ENCODE results near the gene TNIK. TPM values are rescaled to one million over a fixed set of nuclear protein-coding genes. Genes with fewer than 3 reads are reported as not detected.

Gene TNIK
- total and polyA plus RNA-seq, 10 of the 15 experiments (the other 5 are each of a cell fraction or from before 2014, with no cell fraction given), result 13.9 to 74.3 (median 48.2) TPM

DNA sequence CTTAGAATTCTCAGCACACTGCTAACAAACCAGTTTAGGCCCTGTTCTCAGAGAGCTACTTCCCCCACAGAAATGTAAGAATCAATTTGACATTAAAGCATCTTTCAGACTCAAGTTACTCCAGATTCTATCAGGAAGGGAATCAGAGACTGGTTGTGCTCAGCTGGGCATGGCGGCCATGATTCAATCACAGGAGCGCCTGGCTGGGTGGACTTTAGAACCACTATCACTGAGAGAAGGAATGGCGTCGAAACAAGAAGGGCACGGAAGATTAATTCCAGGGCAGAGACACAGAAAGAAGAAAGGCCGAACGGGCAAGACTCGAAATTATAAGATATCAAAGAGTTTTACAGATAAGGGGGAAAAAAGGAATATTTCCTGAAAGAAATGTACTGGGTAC is 6.2 kb downstream of the TNIK start:
- no peaks in the 10 kb centered on the region for H3K27me3 ChIP-seq (replicated peaks in 1 of 2; ENCODE audit: control insufficient read depth in 2 of 2, insufficient read depth in 2 of 2, low read length in 1 of 2)
- H3K79me2 ChIP-seq (ENCODE audit: control insufficient read depth, insufficient read depth, low read length), result peaks cover 89% of the 10 kb centered on the region
- peaks cover 0 to 6% of the 10 kb centered on the region in 2 experiments; a peak in 1 of 4 replicates for H3K36me3 ChIP-seq (ENCODE audit: control insufficient read depth in 2 of 2, insufficient read depth in 2 of 2, low read length in 1 of 2)
- in situ Hi-C loops (cut with MboI) (no loop called here), intact Hi-C loops (cut with micrococcal nuclease; ENCODE audit: unreplicated experiment) (loop anchor here (5.0 kb wide), 1 partner anchor 292 kb away; no protein-coding TSS in a partner anchor)
- ChIA-PET CTCF (interaction anchor here (0.8 to 3.1 kb wide), 16 partner anchors 9 to 318 kb away, joined by 3 to 11 read pairs (median 3); no protein-coding TSS in a partner anchor), SMC1A (ENCODE audit: uncharacterized antibody, unreplicated experiment) (interaction anchor here (0.7 to 3.7 kb wide), 19 partner anchors 11 to 403 kb away, joined by 3 to 30 read pairs (median 4); no protein-coding TSS in a partner anchor), RAD21 (ENCODE audit: unreplicated experiment) (interaction anchor here (0.7 to 1.7 kb wide), 2 partner anchors 144 to 161 kb away, joined by 3 to 6 read pairs; no protein-coding TSS in a partner anchor), POLR2A (interaction anchor here (0.5 to 1.1 kb wide), 3 partner anchors 16 to 104 kb away, joined by 3 to 4 read pairs (median 3); no protein-coding TSS in a partner anchor)
- peaks cover 17% of the 10 kb centered on the region for H3K4me1 ChIP-seq (ENCODE audit: control insufficient read depth, insufficient read depth, low read length)
- no TSS peak for BruUV-seq (replicated peaks)
- peaks cover 2% of the 10 kb centered on the region for H4K20me1 ChIP-seq (ENCODE audit: control insufficient read depth, insufficient read depth)
- WGBS (ENCODE audit: insufficient coverage, insufficient replicate concordance, low lambda C conversion rate, missing lambda C conversion rate), result 96% methylated on average over 8 of the region's 8 CpGs
- TF ChIP-seq, protein P1, sequence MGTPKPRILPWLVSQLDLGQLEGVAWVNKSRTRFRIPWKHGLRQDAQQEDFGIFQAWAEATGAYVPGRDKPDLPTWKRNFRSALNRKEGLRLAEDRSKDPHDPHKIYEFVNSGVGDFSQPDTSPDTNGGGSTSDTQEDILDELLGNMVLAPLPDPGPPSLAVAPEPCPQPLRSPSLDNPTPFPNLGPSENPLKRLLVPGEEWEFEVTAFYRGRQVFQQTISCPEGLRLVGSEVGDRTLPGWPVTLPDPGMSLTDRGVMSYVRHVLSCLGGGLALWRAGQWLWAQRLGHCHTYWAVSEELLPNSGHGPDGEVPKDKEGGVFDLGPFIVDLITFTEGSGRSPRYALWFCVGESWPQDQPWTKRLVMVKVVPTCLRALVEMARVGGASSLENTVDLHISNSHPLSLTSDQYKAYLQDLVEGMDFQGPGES (IDR thresholded peaks at IDR 0.05), result no peak
- TF ChIP-seq YY1 (IDR thresholded peaks at IDR 0.05; ENCODE audit: low read depth, low read length), result peak; percentile 49; the same call in 1 of the 2 replicates
- TF ChIP-seq ASH2L (IDR thresholded peaks at IDR 0.05; ENCODE audit: borderline replicate concordance, low read depth), result no peak
- TF ChIP-seq TAF1 (IDR thresholded peaks at IDR 0.05; ENCODE audit: borderline replicate concordance, low read depth, low read length), result no peak
- TF ChIP-seq TCF12 (IDR thresholded peaks at IDR 0.05; ENCODE audit: low read depth, low read length), result no peak
- TF ChIP-seq RUNX3 (IDR thresholded peaks at IDR 0.05; ENCODE audit: low read length), result no peak
- no peak for TF ChIP-seq BCL11A (IDR thresholded peaks at IDR 0.05; ENCODE audit: low read depth, low read length)
- TF ChIP-seq NFIC (IDR thresholded peaks at IDR 0.05; ENCODE audit: low read depth, low read length), result no peak
- FAIRE-seq, result no peak
- peak overlapping the region; percentile 20; the same call in 1 of the 2 replicates for H3K4me3 ChIP-seq
- ATAC-seq, result no peak
- H2AFZ ChIP-seq (ENCODE audit: control insufficient read depth, low read depth, low read length), result no peak overlapping the region
- peak overlapping the region; percentile 7; the same call in 1 of the 2 replicates for H3K9ac ChIP-seq (ENCODE audit: control insufficient read depth, insufficient read depth, low read length)
- DNase-seq (ENCODE audit: low read depth, low spot score), result no peak
- peak overlapping the region; percentile 56 for H3K4me2 ChIP-seq (ENCODE audit: control insufficient read depth, insufficient read depth)
- H3K27ac ChIP-seq (ENCODE audit: control insufficient read depth, insufficient read depth), result no peak overlapping the region
- no peaks in the 10 kb centered on the region for H3K9me3 ChIP-seq (replicated peaks; ENCODE audit: control insufficient read depth, insufficient read depth, low read length)

Data from GM12878 (cell line).